ENCODE results near the gene S100A16.

S100A16 gene

DNA sequence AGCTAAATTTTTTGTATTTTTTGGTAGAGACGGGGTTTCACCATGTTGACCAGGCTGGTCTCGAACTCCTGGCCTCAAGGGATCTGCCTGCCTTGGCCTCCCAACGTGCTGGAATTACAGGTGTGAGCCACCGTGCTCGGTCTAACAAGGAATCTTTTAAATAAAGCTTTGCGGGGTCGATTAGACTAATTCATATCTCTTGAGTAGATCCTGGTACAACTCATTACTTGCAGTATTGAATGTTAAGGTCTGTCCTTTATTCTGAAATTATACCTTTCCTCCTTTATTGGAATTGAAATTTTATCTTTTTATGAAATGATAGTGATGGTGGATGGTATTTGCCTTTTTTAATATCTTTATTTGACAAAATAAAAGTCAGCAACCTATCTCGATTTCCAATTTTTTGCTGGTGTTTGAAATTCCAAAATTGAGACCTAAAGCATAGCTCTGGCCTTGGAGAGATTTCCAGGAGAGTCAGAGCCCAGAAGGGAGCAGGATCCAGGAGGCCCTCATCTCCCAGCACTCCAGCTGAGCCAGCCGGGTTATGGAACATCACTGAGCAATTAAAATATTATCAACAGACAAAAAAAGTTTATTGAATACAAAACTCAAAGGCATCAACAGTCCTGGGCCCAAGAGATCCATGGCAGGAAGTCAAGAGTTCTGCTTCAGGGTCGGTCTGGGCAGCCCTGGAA, 52.0 kb downstream of the S100A16 start:
- no peak for DNase-seq

- DNase-seq, result no peak
Observed at GRCh38 chr1:153560241-153560640, 52.7 kb downstream of the S100A16 start.

GRCh38 chr1:153557877-153558276, 55.1 kb downstream of the S100A16 start:
- no peak for DNase-seq

Measured in SW 1271 (cell line).